Measurements from ENCODE around the gene POLR3K.

Gene POLR3K

GRCh38 chr16:53346-54236 is at the start of gene POLR3K, which contains the start of gene SNRNP25:
Gene POLR3K (minus strand): TSS chr16:53608. CDS start chr16:53586, 22 bp downstream.
Gene SNRNP25 (plus strand): TSS chr16:53828. CDS start chr16:54017, 189 bp downstream.
- peak; percentile 100 for DNase-seq (ENCODE audit: low spot score)

GRCh38 chr16:102060-102855 is 48.9 kb upstream of the POLR3K start:
- DNase-seq (ENCODE audit: low spot score), result no peak

GRCh38 chr16:101586-101985 is 48.2 kb upstream of the POLR3K start:
- DNase-seq (ENCODE audit: low spot score), result no peak

DNA sequence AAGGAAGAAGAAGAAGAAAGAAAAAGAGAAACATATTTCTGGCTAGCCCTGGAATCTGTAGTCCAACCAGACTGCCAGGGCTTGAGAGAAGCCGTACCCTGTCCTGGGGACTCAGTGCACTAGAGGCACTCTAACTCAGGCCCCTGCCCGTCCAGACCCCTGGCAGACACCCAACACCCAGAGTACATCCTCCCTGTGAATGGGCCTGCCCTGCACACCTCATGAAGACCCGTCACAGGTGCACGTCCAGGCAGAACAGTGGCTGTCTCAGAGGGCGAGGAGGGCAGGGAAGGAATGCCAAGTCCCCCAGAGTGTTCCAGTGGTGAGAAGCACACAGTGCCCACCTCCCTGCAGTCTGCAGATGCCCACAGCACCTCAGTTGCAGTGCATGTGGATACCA is 47.6 kb upstream of the POLR3K start:
- no peak for DNase-seq (ENCODE audit: low spot score)

DNA sequence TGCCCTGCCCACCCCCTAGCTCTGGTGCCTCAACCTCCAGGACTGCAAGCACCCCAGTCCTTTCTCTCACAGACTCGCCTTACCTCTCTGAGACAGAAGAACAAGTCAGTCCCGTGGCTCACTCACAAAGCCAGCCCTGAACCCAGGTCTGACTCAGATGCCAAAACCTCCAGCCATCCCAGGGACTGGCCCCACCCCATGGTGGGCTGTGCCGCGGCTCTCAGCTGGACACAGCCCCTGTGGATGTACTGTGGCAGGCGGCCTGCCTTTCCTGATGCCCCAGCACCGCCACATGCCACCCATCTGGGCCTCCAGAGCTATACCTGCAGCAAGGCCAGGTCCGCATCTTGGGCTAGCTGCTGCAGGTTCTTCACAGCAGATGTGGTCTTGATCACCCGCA is 44.4 kb upstream of the POLR3K start:
- DNase-seq (ENCODE audit: low spot score), result peak; percentile 22

DNA sequence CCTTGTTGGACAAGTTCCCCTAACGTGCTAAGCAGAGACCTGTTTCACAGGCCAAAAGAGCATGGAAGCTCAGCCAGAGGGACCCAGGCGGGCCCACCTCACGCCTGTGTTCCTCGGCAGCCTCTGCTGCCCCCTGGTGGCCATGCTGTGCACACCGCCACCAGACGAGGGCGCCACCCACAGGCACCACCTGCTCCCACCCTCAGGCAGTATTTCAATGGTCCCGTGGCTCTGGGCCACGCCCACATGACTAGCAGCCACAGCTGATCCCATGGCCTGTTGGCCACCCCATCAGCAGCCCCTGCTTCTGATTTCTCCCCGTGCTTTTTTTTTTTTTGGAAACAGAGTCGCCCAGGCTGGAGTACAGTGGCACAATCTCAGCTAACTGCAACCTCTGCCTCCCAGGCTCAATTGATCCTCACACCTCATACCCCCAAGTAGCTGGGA is 43.5 kb upstream of the POLR3K start:
- peak; percentile 94 for DNase-seq (ENCODE audit: low spot score)

DNA sequence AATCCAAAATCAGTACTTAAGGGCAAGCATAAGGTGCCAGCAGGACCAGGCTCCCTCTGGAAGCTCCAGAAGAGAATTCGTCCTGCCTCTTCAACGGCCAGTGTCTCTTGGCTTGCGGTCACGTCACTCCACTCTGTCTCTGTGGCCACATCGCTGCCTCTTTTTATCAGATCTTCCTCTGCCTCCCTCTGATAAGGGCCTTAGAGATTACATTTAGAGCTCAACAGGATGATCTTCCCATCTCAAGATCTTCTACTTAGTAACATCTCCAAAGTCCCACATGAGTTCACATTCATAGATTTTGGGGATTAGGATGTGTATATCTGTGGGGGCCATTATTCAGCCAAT is 41.5 kb upstream of the POLR3K start:
- no peak for DNase-seq (ENCODE audit: low spot score)

- no peak for DNase-seq (ENCODE audit: low spot score)
Observed at GRCh38 chr16:92431-93339, 39.3 kb upstream of the POLR3K start.

DNA sequence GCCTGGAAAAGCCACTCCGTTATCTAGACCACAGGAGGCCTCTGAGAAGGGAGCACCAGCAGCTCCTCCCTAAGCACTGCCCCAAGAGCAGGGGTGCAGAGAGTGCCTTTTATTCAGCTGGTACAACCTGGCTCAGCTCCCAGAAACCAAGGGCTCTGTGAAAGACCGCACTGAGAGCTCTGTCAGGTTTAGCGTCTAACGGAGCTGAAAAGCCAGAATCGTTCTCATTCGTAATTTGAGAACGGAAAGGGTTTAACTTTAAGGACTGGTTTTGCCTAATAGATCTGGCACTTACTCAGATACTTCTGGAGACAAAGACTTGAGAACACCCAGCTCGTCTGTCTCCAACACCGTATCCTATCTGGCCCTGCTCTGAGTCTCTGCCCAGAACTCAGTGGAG is 38.1 kb upstream of the POLR3K start:
- no peak for DNase-seq (ENCODE audit: low spot score)

- no peak for DNase-seq (ENCODE audit: low spot score)
Observed at GRCh38 chr16:89391-90302, 36.2 kb upstream of the POLR3K start.

DNA sequence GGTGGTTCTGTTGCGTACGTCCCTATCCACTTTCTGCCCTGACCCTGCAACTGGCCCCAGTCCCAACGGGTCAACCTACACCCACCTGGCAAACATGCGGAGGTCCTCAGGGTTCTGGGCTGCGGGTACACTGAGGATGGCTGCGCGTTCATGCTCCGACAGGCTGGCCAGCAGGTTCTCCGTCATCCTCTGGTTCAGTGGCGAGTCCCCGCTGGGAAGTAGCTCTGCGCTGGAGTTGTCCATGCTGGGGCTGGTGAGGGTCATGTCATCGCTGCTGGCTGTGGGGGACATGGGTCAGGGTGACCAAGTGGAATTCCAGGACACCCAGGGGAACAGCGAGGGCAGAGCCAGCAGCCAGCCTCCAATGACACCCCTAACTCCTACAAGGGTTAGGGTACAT is 35.2 kb upstream of the POLR3K start:
- DNase-seq (ENCODE audit: low spot score), result no peak

- DNase-seq (ENCODE audit: low spot score), result no peak
Observed at GRCh38 chr16:86483-86952, 33.1 kb upstream of the POLR3K start.

DNA sequence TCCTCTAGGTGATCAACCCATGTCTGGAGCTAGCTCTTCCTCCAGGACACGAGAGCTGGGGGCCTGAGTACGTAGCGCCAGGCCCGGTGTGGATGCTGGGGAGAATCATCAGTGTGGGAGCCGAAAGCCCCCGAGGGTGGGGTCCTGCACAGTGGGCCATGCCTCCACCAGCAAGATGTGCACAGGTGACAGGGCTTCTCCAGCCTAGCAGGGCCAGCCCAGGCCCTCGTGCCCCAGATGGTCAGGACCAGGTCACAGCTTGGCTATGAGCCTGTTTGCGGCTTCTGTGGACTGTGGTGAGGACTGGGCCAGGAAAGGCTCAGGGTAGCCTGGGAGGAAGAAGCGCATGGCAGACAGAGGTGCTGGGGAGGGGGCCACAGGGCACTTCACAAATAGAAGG is 32.5 kb upstream of the POLR3K start:
- DNase-seq (ENCODE audit: low spot score), result no peak

- DNase-seq (ENCODE audit: low spot score), result no peak
Observed at GRCh38 chr16:85407-85782, 32.0 kb upstream of the POLR3K start.

DNA sequence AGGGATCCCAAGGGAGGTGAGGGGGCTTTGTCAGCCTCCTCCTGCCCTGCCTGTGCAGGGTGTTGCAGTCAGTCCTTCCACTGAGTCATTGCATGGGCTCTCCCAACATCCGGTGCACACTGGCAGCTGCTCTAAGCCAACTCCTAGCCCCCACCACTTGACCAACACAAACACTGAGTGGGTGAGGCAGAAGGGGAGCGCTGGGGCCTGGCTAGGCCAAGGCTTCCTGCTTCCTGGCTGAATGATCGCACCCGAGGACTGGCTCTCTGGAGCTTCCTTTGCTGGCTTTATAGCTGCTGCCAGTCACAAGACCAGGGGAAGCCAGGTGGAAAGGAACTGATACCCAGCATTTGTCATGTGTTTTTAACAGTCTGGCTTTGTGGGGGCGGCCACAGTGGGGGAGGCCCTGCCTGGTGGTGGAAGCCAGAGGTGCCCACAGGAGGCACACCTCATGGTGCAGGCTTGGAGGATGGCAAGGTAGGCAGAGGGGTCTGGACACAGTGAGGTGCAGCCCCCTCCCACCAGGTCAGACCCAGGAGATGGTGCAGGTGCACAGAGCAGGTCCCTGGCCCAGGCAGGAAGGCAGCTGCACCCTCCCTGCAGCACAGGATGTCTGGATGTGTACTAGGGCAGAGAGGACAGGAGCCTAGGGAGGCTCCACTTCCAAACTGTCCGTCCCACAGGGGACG is 31.5 kb upstream of the POLR3K start:
- peak; percentile 95 for DNase-seq (ENCODE audit: low spot score)

DNA sequence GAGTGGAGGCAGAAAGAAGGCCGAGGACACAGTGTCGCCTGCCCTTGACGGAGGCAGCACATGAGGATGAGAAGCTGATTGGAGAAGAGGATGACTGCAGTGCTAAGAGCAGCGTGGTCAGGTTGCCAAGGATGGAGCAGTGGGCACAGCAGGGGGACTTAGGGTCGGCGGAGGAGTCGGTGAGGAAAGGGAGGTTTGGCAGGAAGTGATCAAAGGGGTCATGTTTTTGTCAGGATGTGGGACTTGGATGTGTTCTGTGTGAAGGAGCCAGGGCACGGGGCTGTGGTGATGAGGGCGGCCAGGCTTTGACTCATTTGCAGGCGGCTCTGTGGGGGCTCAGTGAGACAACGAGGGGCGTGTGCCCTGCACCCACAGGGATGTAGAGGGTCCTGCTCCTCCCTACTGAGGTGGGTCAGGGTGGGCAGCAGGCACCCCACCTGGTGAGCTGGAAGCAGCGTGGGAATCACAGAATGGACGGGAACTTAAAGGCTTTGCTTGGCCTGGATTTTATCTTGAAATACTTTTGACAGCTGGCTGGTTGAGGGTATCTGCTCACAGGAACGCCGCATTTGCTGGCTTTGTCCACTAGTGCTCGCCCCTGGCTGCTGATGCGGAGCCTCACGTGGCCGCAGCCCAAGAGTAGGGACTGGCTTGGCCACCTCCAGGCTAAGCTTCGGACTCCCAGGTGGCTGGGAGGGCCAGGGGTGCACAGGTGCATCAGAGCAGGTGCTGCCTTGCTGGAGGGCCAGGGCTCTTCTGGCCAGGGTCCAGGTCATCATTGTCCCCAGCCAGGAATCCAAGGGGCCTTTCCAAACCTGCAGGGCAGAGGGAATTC is 30.6 kb upstream of the POLR3K start:
- DNase-seq (ENCODE audit: low spot score), result peak; percentile 64

- no peak for DNase-seq (ENCODE audit: low spot score)
Observed at GRCh38 chr16:83060-83603, 29.7 kb upstream of the POLR3K start.

DNA sequence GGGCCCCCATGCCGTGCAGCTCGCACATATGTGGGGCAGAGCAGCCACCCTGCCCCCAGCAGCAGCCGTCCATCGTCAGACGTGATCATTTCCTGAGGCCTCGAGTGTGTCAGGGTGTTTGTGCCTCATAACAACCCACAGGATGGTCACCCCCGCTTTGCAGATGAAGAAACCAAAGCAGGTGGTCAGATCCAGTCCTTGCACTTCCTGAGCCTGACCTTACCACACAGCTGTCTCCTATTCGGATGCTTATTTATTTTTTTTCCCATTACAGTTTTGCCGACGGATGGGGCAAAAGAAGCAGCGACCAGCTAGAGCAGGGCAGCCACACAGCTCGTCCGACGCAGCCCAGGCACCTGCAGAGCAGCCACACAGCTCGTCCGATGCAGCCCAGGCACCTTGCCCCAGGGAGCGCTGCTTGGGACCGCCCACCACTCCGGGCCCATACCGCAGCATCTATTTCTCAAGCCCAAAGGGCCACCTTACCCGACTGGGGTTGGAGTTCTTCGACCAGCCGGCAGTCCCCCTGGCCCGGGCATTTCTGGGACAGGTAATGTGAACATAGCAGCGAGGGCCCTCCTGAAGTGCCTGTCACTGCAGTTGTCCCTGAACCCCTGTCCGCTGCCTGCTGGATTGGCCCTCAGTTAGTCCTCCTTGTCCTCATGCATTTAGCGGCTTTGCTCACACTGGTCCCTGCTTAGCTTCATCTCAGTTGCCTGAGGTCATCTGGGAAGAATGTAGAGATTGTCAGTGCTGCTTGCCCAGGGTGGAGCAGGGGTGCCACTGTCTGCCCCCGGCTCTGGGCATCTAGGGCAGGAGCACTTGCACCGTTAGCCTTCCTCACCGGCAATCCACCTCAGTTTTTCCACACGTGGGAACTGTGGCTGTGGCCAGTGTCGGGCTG is 26.0 kb upstream of the POLR3K start:
- no peak for DNase-seq (ENCODE audit: low spot score)
